GM11168 (cell line): ENCODE results near the gene RSPH1.

Experiments
- in situ Hi-C: fragments of 300-500 bp; cut with MboI; formaldehyde crosslinking; loops from one replicate; pipeline ENCODE4 v1.12.0; 2022; ENCODE audit warnings: low sequenced_read_pairs; ENCODE audit not compliant: unreplicated experiment

The RSPH1 gene

DNA sequence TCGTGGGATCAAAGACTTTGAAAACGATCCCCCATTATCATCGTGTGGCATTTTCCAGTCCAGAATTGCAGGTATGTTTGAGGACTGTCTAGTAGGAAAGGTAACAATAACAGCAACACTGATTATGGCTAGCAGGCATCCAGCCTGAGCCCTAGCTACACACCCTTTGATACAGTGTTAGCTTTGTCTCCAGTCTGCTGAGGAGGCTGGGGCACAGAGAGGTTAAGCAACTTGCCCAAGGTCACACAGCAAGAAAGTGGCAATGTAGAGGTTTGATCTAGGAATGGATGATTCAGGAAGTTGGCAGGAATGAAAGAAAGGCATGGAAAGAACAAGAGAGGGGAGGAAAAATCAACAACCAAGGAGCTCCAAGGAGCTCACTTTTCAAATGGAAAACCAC, 61.1 kb downstream of the RSPH1 start:
- in situ Hi-C loops, result no loop called here

DNA sequence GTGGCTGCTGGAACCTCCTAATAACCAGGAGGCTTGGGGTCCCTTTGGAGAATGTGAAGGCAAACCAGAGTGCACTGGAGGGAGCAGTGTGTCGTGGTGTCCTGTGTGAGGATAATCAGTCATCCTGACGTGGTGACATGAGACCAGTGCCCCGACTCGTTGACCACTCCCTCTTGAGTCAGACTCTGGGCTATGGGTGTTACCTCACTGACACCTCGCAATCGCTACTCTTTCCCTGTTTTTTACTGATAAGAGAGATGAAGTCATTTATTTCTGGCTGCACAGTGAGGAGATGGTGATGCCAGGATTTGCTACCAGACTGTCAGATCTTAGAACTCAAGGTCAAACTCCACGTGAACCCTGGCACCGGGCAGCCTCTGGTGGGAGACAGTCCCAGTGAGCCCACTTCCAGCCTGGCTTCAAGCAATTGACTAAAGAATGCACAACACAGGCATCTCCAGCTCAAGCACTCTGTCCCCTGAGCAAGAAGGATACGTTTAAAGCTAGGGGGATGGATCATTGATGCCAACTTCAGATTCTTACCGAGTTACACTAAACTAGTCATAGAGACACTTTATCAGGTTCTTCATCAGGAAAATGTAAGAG, 62.0 kb downstream of the RSPH1 start:
- in situ Hi-C loops, result no loop called here

DNA sequence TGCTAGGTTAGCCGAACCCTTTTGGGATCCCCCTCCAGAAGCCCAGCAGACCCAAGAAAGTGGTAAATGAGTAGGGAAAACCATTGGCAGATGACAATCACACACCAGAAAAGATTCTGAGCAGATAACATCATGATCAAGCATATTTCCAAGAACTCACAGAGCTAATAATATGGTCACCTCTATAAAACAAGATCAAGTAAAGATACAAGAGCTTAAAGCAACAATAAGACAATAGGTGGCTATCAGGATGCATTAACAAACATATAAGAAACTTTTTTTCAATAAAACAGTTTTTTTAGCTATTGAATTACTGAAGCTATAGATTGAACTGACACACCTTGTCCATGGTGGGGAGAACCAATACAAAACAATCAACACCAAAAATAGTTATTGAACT, 63.3 kb downstream of the RSPH1 start:
- in situ Hi-C loops, result no loop called here

DNA sequence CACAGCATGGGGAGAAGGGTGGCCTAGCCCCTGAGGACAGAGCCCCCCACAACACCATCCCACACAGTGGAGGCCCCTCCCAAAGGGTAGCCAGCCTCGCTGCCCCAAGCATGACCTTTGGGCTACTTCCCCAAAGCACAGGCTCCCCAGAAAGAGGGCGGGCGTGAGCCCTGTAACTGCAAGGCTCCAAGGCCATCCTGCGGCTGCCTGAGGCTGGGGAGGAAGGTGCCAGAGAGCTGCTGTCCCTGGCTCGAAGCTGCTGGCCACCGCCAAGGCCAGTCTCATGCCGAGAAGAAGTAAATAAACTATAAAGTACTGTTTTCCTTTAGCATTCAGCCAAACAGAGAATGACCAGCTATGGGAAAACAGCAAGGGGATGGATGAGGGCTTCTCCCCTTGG, 64.8 kb downstream of the RSPH1 start:
- in situ Hi-C loops, result no loop called here

DNA sequence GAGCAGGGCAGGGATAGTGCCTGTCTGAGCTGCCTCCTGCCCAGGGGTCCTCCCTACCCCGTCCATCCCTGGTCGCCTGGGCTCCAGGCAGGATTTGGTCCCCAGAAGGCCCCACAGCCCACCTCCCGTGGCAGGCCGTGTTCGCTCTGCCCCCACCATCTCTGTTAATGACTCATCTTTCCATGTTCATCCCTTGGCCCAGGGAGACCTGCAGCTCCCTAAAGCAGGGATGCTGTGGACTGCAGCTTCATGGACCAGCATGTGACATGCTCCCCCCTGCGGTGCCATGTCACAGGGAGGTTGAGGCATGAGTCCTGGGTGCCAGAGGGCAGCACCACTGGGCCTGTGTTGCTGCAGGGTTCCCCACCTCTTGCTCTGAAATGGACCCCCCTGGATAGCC, 65.5 kb downstream of the RSPH1 start:
- in situ Hi-C loops, result no loop called here

DNA sequence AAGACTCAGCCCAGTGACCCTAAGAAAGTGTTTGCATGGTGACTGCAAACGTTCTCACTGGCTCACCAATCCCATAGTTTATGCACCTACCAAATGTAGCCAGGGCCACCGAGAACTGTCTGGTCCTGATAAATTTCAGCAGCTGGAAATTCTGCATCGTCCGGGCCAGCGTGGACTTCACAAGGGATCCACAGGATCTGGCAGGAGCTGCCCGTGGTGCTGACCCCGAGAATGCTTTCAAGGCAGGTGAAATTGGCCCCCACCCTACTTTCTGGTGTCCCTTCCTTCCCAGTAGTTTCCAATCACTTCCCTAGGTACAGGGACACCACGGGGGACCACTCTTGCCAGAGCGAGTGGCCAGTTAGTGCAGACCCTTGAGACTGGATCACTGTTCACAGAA, 66.2 kb downstream of the RSPH1 start:
- in situ Hi-C loops, result no loop called here

DNA sequence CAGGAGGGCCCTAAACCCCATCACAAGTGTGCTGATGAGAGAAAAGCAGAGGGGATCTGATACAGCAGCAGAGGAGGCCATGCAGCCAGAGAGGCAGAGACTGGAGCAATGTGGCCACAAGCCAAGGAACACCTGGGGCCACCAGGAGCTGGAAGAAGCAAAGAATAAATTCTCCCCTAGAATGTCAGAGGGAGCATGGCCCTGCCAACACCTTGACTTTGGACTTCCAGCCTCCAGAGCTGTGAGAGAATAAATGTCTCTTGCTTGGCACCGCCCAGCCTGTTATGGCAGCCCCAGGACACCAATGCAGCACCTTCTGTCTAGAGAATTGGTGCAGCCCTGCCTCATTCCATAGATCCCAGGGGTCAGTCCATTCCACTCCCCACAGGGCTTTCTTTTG, 67.0 kb downstream of the RSPH1 start:
- in situ Hi-C loops, result no loop called here

DNA sequence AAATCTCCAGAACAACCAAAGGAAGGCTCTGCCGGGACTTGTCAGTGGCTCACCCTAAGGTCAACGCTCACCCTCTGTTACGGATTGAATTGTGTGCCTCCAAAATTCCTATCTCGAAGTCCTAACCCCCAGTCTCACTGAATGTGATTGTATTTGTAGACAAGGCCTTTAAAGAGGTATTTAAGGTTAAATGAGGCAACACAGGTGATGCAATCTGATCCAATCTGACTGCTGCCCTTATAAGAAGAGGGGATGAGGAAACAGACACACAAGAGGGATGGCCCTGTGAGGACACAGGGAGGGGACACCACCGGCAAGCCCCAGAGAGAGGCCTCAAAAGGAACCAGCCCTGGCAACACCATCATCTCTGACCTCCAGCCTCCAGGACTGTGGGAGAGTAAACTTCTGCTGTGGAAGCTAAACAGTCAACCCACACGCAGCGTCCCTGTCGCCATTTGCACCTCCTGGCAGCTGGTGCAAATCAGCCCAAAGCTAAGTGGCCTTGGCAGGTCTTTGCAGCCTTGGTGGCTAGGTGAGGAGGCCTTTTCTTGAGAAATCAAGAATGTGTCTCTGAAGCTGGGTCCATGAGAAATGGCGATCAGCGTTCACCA, 68.1 kb downstream of the RSPH1 start:
- in situ Hi-C loops, result no loop called here

DNA sequence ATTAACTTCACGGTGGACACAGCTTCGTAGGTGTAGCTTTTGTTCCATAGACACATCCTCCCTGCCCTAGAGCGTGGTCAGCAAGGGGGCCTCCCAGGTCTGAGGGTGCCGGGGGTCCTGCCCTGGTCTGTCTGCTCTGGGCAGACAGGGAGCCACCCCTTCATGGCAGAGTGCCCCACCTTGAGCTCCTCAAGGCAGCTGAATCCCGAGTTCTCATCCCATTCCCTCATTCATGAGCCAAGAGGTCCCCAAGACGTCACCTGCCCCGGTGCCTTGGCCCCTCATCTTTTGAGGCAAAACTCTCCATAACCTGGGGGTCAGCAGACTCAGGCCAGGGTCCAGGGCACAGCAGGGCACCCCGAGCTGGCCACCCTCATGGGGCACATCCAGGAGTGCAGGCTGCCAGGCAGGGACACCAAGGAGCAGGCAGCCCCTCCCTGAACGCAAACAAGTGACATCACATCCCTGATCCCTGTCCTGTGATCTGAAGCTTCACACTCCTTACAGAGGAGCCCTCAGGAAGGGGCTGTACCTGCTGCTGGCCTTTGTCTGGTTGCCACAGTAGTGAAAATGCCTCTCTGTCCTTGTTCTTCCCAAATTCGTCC, 69.0 kb downstream of the RSPH1 start:
- in situ Hi-C loops, result no loop called here

DNA sequence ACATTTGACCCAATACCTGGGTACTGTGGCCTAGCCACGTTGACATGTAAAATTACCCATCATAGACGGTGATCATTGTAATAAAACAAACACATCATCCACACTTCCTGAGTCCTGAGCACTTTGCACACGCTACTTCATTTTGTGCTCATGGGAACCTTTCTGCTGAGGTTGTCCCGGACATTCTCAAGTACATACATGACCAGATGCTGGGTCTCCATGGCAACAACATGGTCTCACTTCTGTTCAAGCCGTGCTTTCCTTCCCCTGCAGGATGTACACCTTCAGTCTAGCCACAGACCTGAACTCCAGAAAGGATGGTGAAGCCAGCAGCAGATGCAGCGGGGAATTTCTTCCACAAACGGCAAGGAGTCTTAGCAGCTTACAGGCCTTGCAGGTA, 69.6 kb downstream of the RSPH1 start:
- in situ Hi-C loops, result no loop called here

DNA sequence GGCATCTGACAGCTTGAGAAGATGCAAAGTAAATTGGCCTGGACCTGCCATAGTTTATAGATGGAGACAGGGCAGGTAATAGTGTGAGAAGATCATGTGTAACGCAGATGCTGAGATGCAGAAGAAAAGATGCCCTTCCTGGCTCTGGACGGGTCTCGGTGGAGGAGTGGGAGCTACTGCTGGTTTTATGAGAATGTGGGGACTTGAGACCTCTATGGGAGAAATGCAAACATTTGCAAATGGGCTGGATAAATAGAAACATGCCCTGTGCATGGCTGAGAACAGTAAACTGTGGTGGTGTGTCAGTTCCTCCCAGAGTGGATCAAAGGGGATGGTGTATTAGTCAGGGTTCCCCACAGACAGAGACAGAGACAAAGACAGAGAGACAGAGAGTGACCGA, 70.4 kb downstream of the RSPH1 start:
- in situ Hi-C loops, result no loop called here

DNA sequence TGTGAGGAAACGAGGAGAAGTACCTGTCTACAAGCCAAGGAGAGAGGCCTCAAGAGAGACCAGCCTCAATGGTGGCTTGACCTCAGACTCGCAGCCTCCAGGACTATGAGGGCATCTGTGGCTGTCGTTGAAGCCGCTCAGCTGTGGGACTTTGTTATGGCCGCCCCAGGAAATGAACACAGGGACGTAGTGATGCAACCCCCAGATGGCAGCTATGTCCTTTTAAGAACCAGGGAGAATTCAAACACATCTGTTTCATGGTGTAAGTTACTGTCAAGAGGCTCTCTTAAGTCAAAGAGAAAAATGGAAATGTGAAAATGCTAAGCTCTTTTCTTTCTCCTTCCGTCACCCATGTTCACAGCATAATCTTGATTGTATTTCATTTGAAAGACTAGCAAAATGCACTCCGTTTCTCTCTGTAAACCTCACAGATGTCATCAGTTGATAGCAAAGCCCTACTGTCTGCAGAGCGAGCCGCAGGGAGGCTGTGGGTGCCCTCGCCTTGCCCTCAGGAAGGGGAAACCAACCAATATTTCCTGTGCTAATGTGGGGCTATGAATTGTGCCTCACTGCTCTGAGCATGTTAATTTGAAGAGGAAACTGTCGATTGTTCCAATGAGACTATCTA, 71.0 kb downstream of the RSPH1 start:
- in situ Hi-C loops, result no loop called here

DNA sequence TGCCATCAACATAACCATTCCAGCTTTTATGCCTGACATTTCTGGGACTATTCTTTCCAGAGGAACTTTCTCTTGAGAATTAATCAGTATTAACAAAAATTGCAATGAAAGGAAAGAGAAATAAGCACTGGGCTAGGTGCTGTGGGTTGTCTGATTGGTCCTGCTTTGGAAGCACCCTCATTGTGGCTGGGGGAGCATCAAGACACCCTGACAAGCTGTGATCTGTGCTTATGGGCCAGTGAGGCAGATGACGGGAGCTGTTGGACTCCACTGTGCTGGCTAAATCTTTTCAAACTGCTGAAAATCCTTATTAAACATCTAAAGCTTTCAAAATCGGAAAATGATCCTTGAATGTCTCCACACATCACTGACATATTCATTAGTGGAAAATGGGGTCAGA, 72.3 kb downstream of the RSPH1 start:
- in situ Hi-C loops, result no loop called here

DNA sequence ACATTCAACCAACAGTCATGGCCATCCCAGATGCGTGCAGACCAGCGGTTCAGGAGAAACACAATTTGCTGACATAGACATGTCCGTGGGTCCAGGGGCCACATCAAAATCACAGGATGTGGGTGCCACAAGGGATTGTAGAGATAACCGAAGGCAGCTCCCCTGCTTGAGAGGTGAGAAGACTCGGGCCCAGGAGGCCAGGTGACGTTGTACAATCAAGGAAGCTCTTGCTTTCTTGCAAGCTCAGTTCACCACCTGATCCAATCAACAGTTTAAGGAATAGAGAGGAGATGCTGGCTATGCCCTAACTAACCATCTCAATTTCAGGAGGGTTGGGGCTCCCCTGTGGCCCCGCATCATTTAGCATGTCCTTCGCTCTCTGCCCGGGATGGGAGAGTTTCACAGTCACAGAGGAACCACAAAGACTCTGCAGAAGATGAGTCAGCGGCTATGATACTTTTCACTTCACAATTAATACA, 72.8 kb downstream of the RSPH1 start:
- in situ Hi-C loops, result no loop called here
